GM10266 (cell line): ENCODE results near the gene SLC35A1.

Experiments
- DNase-seq: peaks from one replicate; pipeline ENCODE4 v3.0.0; 2012; ENCODE audit errors: extremely low spot score
- CTCF ChIP-seq: IDR thresholded peaks from 2 replicates; pipeline ENCODE4 v1.5.1; 2012; ENCODE audit warnings: mild to moderate bottlenecking, low read depth; ENCODE audit not compliant: control insufficient read depth, insufficient read depth; ENCODE audit errors: missing control alignments

The SLC35A1 gene

GRCh38 chr6:87529221-87529620, 56.4 kb downstream of the SLC35A1 start:
- TF ChIP-seq CTCF = no peak
- DNase-seq = no peak

GRCh38 chr6:87534377-87535047, 61.7 kb downstream of the SLC35A1 start:
- TF ChIP-seq CTCF = no peak
- DNase-seq = no peak

- no peak for DNase-seq
- TF ChIP-seq CTCF = no peak
These were observed 65.9 kb downstream of the SLC35A1 start for GRCh38 chr6:87538510-87539260.

GRCh38 chr6:87539554-87539953, 66.8 kb downstream of the SLC35A1 start:
- TF ChIP-seq CTCF = no peak
- no peak for DNase-seq

- DNase-seq = no peak
These were observed 67.8 kb downstream of the SLC35A1 start for GRCh38 chr6:87540539-87540938.

GRCh38 chr6:87541041-87541440, 68.3 kb downstream of the SLC35A1 start:
- no peak for TF ChIP-seq CTCF

More at GRCh38 chr6:87540539-87540938, 67.8 kb downstream of the SLC35A1 start:
- no peak for TF ChIP-seq CTCF

GRCh38 chr6:87541744-87542143, 69.0 kb downstream of the SLC35A1 start:
- no peak for TF ChIP-seq CTCF
- DNase-seq = no peak

More at GRCh38 chr6:87541041-87541440, 68.3 kb downstream of the SLC35A1 start:
- DNase-seq = no peak
